Cardiac fibroblast (primary cell): ENCODE data around the gene ACOX3.

Experiments used
- DNase-seq, 2 donors: peaks; one replicate each; pipeline versions ENCODE4 v3.0.0 to v3.0.0-alpha.2; 2010; ENCODE audit warnings: low read depth in 2 of 2
- H3K4me3 ChIP-seq, 2 donors: replicated peaks in 1 of 2; 1 replicate in 1 of 2; 2 replicates in 1 of 2; pipeline ENCODE4 v1.5.1; 2011; ENCODE audit warnings: low read depth in 2 of 2, low read length in 2 of 2, mild to moderate bottlenecking in 2 of 2, moderate library complexity in 1 of 2
- CTCF ChIP-seq: IDR thresholded peaks from one replicate; pipeline ENCODE4 v1.5.1; 2011; ENCODE audit warnings: low read depth, mild to moderate bottlenecking, low read length, inconsistent platforms

ACOX3 gene

GRCh38 chr4:8365951-8366350, 74.6 kb downstream of the ACOX3 start:
- no peak for DNase-seq
- H3K4me3 ChIP-seq: no peak overlapping the region
- TF ChIP-seq CTCF: no peak

- TF ChIP-seq CTCF: no peak
- DNase-seq: no peak
- H3K4me3 ChIP-seq: no peak overlapping the region
Measured at GRCh38 chr4:8365353-8365752, 75.2 kb downstream of the ACOX3 start.

GRCh38 chr4:8364848-8365350, 75.6 kb downstream of the ACOX3 start:
- DNase-seq: no peak
- H3K4me3 ChIP-seq: no peak overlapping the region
- no peak for TF ChIP-seq CTCF

- TF ChIP-seq CTCF: no peak
- DNase-seq: no peak
- no peak overlapping the region for H3K4me3 ChIP-seq
Measured at GRCh38 chr4:8364141-8364540, 76.4 kb downstream of the ACOX3 start.

- no peak overlapping the region for H3K4me3 ChIP-seq
- TF ChIP-seq CTCF: no peak
- no peak for DNase-seq
Measured at GRCh38 chr4:8362483-8362882, 78.0 kb downstream of the ACOX3 start.

- no peak overlapping the region for H3K4me3 ChIP-seq
- no peak for TF ChIP-seq CTCF
- no peak for DNase-seq
Measured at GRCh38 chr4:8359193-8359592, 81.3 kb downstream of the ACOX3 start.

GRCh38 chr4:8356856-8357255, 83.7 kb downstream of the ACOX3 start:
- no peak for DNase-seq
- no peak for TF ChIP-seq CTCF
- H3K4me3 ChIP-seq: no peak overlapping the region
